Measurements from ENCODE around the gene RFLNA.

Gene RFLNA, protein sequence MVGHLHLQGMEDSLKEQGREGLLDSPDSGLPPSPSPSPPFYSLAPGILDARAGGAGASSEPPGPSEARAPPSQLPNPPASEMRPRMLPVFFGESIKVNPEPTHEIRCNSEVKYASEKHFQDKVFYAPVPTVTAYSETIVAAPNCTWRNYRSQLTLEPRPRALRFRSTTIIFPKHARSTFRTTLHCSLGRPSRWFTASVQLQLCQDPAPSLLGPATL

DNA sequence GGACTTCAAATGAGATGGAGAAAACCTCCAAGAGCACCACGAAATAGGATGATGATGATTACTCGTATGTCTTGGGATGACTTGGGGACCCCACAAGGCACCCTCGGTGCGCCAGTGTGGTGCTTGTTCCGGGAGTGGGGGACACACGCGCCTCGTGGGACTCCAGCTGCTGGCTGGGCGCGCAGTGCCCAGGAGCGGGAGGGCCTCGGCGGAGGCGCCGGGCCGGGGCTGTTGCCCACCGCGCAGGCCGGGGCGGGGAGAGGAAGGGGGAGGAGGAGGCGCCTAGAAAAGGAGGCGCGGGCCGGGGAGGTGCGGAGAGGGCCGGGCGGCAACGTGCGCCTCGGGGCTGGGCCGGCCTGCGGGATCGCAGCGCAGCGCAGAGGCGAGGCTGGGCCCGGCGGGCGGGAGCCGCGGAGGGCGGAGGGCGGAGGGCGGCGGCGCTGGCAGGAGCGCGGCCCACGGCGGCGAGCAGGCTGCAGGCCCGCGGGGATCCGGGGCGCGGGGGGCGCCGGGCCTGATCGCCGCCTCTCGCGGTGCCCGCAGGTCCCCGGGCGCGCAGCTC lies at the start of gene RFLNA:
Gene RFLNA, plus strand, starts transcription at position 314 of the 562 bp plus-strand sequence. CDS start 337 bp downstream, outside the sequence.
- no peak for DNase-seq (ENCODE audit: low read depth in 3 of 3, low spot score in 1 of 3)

DNA sequence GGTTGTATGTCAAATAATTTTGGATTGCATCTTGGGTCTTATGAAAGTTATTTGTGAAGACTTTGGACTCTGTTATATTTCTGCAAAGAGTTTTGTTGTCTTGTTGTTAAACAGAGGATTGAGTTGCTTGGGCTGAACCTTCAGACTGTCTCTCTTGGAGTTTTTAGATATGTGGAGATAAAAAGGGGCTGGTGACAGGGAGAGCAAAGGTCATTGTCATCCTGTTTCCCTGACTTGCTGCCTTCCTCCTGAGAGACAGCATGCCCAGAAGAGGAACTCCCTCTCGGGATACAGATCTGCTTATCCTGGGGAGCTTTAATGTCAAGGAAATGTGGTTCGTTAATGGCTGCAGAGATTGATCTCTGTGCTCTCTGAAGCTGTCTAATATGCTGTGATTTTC lies 47.6 kb upstream of the RFLNA start:
- DNase-seq (ENCODE audit: low read depth in 3 of 3, low spot score in 1 of 3), result no peak

DNA sequence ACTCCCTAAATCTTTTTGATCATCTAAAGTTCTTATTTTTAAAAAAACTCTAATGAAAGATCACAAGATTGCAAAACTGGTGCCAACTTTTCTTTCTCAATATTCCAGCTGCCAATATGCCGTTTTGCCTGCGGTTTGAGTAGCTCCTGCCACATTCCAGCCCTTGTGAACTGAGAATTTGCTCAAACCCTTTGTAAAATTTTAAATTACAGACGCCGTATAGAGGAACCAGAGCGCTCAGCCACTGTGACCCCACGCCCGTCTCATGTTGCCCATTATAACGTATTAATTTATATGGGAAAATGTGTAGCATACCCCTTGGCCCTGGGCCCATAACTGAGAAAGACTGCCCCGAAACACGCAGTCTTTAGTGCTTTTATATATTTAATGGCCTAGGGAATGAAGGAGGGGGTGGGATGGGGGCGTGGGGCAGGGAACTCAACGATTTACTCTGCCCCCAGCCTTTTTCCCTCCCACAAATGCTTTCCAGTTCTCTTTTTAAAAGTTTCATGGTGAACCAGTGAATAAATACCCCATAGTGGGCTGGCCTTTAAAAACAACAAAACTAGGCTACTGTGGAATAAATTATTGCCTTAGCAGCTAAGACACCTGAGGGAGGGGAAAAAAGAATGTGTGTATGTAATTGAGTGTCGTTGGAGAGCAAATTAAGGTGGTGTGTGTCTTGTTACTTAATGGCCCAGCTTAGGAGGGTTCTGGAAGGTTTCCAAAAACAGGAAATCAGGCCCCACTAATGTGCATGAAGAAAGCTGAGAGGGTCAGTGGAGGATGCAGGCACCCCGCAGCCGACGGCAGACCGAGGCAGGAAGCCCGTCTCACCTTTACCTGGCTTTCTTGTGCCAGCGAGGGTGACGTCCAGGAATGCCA lies 45.7 kb upstream of the RFLNA start:
- DNase-seq (ENCODE audit: low read depth in 3 of 3, low spot score in 1 of 3), result no peak

- no peak for DNase-seq (ENCODE audit: low read depth in 3 of 3, low spot score in 1 of 3)
Observed at GRCh38 chr12:124251186-124251585, 43.7 kb upstream of the RFLNA start.

- no peak for DNase-seq (ENCODE audit: low read depth in 3 of 3, low spot score in 1 of 3)
Observed at GRCh38 chr12:124252964-124253363, 41.9 kb upstream of the RFLNA start.

GRCh38 chr12:124254126-124254525 lies 40.8 kb upstream of the RFLNA start:
- DNase-seq (ENCODE audit: low read depth in 3 of 3, low spot score in 1 of 3), result no peak

DNA sequence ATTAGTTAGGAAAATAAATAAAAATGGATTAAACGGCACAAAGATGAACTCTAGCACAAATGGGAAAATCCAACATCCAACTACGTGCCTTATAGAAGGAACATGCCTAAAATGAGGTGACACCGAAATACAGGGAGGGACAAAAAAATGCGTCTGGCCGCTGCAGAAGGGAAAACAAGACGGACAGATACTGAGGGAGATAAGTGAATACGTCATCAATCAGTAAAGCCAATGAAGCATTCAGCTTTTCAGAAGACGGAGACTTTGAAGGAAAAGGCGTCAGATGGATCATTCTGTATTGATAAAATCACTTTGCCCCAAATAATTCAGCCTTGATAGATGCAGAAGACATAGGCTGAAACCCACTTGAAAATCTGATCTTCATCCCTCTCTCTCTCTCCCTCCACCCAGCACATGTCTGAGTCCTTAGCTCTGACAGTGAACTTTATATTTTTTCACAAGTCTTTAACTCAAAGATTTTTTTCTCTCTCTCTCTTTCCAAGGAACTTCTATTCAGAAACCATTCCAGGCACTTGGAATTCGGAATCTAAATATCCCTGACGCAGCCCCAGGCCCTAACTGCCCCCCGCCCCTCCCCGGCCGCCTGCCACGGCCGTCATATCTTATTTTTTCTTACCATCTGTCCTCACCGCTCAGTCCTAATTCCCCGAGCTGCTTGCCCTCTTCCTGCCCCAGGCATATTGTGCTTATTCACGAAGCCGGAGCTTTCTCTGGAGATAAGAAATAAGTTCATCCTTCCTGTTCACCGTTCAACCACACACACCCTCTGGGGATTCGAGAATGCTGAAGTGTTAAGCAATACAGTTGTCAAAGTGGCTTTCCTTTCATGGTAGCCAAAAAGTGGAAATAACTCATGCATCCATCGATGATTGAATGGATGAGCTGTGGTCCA lies 35.5 kb upstream of the RFLNA start:
- DNase-seq (ENCODE audit: low read depth in 3 of 3, low spot score in 1 of 3), result no peak

GRCh38 chr12:124261885-124262284 lies 33.0 kb upstream of the RFLNA start:
- DNase-seq (ENCODE audit: low read depth in 3 of 3, low spot score in 1 of 3), result no peak

DNA sequence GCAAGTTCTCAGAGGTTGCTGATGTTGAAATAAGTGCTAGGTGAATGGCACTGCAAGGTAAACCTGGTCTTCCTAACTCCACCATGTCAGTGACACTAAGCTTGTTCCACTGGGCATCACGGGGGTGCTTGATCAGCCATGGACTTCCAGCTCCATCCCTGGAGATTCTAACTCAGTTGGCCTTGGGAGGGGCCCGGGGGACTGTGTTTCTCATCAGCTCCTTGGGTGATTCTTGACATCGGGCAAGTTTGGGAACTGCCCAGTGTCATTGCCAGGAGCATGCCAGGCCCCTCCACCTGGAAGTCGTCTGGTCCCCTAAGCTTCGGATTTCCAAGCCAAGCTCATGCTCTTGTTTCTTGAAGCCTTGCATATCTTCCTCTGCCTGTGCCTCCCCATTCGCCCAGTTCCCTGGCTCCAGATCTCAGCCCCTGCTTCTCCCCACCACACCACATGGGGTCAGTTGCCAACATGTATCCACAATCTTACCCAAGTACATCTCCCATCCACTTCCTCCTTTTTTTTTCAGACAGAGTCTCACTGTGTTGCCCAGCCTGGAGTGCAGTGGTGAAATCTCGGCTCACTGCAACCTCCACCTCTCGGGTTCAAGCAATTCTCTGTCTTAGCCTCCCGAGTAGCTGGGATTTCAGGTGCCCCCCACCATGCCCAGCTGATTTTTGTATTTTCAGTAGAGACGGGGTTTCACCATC lies 30.7 kb upstream of the RFLNA start:
- no peak for DNase-seq (ENCODE audit: low read depth in 3 of 3, low spot score in 1 of 3)

DNA sequence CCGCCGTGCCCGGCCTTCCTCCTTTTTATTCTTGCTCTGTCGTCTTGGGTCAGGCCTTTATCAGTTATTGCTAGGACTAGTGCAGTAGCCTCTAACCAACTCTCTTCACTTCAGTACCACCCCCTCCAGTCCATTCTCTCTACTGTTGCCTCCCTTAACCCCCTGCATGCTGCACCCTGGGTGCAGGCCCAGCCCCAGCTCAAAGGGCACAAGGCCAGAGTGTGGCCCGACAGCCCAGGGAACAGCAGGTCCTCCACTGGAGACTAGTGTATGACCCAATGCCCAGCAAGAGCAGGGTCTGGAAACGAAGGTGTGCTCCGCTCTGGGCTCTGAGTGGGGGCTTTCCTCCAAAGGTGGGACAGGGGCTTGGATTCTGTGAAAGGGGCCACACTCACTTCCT lies 30.0 kb upstream of the RFLNA start:
- no peak for DNase-seq (ENCODE audit: low read depth in 3 of 3, low spot score in 1 of 3)

DNA sequence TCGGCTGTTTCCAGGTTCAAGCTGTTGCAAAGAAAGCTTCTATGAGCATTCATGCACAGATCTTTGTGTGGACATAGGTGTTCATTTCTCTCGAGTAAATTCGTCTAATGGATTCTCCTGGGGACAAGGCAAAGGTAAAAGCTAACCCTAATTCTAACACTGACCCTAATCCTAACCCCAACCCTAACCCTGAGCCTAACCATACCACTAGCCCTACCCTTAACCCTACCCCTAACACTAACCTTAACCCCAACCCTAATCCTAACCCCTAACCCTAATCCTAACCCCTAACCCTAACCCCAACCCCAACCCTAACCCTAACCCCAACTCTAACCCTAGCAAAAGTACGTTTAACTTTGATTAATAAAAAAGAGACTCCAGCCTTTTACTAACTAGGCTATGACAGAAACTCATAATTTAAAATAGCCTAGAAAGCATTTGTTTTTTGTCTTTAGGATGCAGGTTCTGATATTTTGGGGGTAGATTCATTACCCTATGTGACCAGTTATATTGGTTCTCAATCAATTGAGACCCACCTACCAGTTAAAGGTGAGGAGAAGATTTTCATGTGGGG lies 27.6 kb upstream of the RFLNA start:
- no peak for DNase-seq (ENCODE audit: low read depth in 3 of 3, low spot score in 1 of 3)

DNA sequence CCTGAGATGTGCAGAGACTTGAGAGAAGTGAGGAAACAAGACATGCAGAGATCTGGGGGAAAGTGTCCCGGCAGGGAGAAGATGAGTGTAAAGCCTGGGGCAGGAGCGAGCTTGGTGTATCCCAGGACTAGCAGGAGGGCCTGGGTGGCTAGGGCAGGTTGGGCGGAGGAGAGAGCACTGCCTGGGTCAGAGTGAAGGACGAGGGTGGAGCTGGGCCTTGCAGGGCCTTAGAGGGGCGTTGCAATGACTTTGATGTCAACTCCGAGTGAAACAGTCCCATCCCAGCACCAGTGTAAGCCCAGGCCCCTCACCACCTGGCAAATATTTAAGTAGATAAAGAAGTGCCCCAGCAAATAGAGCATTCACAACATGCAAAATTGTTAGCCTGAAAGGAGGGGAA lies 24.2 kb upstream of the RFLNA start:
- no peak for DNase-seq (ENCODE audit: low read depth in 3 of 3, low spot score in 1 of 3)

- no peak for DNase-seq (ENCODE audit: low read depth in 3 of 3, low spot score in 1 of 3)
Observed at GRCh38 chr12:124273630-124274029, 21.3 kb upstream of the RFLNA start.

GRCh38 chr12:124276337-124276736 lies 18.6 kb upstream of the RFLNA start:
- DNase-seq (ENCODE audit: low read depth in 3 of 3, low spot score in 1 of 3), result no peak

GRCh38 chr12:124277394-124278241 lies 17.3 kb upstream of the RFLNA start:
- DNase-seq (ENCODE audit: low read depth in 3 of 3, low spot score in 1 of 3), result no peak

- no peak for DNase-seq (ENCODE audit: low read depth in 3 of 3, low spot score in 1 of 3)
Observed at GRCh38 chr12:124278389-124279101, 16.3 kb upstream of the RFLNA start.

DNA sequence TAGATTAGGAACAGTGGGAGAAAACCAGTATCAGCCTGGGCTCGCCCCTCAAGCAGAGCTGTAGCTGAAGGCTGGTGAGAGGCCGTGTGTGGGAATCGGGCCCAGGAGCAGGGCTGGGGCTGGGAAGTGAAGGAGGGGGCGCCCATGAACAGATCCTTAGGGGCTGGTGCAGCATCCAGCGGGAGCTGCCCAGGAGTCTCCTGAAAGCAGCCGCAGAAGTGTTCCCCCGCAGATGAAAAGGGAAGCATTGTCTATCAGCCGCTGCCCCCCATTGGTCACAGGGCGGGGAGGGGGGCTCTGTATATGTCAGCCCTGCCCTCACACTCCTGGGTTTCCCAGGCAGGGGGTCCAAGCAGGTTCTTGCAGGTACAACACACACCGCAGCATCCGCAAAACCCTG lies 15.6 kb upstream of the RFLNA start:
- no peak for DNase-seq (ENCODE audit: low read depth in 3 of 3, low spot score in 1 of 3)

DNA sequence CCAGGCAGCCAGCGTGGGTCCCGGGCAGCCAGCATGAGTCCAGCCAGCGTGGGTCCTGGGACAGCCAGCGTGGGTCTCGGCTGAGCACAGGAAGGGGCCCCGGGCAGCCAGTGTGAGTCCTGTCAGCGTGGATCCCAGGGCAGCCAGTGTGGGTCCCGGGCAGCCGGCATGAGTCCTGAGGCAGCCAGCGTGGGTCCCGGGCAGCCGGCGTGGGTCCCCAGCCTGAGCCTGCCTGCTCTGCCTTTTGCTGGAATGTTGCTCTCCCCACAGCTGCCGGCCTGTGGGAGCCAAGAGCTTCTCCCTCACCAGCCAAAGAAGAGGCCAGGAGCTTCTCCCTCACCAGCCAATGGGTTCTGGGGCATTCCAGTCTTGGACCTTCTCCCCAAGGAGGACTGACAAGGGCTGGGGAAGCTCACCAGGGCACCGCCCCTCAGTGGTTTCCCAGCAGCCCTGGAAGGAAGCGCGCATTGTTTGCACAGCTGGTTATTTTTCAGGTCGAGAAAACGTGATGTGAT lies 15.0 kb upstream of the RFLNA start:
- DNase-seq (ENCODE audit: low read depth in 3 of 3, low spot score in 1 of 3), result no peak

All from stimulated activated CD4-positive, alpha-beta T cell treated with anti-CD3 and anti-CD28 coated beads, TNF-alpha, amount 100 ng/mL, for 1 hour (primary cell).